NB4 (cell line): ENCODE data around the gene VMO1.

Source experiments
- MYC ChIP-seq: IDR thresholded peaks from 2 replicates; pipeline ENCODE4 v1.6.1; 2011; ENCODE audit warnings: low read depth, low read length
- POLR2A ChIP-seq: IDR thresholded peaks from 2 replicates; pipeline ENCODE4 v1.6.1; 2011; ENCODE audit warnings: mild to moderate bottlenecking; ENCODE audit not compliant: insufficient read length; ENCODE audit errors: extremely low read depth
- TF ChIP-seq, protein P1 (sequence below): IDR thresholded peaks from one replicate; pipeline ENCODE4 v1.5.1; 2012; ENCODE audit warnings: low read depth, low read length
- TF ChIP-seq, protein P2 (sequence below): IDR thresholded peaks from 2 replicates; pipeline ENCODE4 v1.6.1; 2011; ENCODE audit warnings: low read depth, low read length

DNA sequence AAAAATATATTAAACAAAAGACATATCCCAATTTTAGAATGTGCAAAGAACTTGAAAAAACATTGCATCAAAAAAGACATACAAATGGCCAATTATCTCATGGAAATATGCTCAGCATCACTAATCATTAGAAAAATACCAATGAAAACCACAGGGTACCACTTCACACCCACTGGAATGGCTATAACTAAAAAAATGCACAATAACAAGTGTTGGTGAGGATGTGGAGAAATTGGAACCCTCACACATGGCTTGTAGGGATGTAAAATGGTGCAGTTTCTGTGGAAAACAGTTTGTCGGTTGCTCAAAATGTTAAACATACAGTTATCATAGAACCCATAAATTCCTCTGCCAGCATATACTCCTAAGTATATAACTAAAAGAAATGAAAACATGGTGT is 9.0 kb upstream of the VMO1 start:
- TF ChIP-seq, protein P1, sequence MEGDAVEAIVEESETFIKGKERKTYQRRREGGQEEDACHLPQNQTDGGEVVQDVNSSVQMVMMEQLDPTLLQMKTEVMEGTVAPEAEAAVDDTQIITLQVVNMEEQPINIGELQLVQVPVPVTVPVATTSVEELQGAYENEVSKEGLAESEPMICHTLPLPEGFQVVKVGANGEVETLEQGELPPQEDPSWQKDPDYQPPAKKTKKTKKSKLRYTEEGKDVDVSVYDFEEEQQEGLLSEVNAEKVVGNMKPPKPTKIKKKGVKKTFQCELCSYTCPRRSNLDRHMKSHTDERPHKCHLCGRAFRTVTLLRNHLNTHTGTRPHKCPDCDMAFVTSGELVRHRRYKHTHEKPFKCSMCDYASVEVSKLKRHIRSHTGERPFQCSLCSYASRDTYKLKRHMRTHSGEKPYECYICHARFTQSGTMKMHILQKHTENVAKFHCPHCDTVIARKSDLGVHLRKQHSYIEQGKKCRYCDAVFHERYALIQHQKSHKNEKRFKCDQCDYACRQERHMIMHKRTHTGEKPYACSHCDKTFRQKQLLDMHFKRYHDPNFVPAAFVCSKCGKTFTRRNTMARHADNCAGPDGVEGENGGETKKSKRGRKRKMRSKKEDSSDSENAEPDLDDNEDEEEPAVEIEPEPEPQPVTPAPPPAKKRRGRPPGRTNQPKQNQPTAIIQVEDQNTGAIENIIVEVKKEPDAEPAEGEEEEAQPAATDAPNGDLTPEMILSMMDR, result no peak
- no peak for TF ChIP-seq POLR2A
- TF ChIP-seq, protein P2, sequence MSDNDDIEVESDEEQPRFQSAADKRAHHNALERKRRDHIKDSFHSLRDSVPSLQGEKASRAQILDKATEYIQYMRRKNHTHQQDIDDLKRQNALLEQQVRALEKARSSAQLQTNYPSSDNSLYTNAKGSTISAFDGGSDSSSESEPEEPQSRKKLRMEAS, result no peak
- TF ChIP-seq MYC, result no peak
